Urothelium cell line (cell line): ENCODE measurements around the gene NPR3.

Experiments used
- DNase-seq: peaks from one replicate; pipeline ENCODE4 v3.0.0; 2011; ENCODE audit warnings: low spot score, mixed read lengths
- FAIRE-seq: peaks from 2 replicates; lab custom pipeline; 2011; peaks lifted over from hg19 to GRCh38; lab: Jason Lieb, UNC

Gene NPR3

DNA sequence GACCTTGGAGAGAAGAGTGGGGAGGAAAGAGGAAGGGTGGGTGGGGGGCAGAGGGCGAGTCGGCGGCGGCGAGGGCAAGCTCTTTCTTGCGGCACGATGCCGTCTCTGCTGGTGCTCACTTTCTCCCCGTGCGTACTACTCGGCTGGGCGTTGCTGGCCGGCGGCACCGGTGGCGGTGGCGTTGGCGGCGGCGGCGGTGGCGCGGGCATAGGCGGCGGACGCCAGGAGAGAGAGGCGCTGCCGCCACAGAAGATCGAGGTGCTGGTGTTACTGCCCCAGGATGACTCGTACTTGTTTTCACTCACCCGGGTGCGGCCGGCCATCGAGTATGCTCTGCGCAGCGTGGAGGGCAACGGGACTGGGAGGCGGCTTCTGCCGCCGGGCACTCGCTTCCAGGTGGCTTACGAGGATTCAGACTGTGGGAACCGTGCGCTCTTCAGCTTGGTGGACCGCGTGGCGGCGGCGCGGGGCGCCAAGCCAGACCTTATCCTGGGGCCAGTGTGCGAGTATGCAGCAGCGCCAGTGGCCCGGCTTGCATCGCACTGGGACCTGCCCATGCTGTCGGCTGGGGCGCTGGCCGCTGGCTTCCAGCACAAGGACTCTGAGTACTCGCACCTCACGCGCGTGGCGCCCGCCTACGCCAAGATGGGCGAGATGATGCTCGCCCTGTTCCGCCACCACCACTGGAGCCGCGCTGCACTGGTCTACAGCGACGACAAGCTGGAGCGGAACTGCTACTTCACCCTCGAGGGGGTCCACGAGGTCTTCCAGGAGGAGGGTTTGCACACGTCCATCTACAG lies 760 bp downstream of the NPR3 start:
- no peak for DNase-seq

DNA sequence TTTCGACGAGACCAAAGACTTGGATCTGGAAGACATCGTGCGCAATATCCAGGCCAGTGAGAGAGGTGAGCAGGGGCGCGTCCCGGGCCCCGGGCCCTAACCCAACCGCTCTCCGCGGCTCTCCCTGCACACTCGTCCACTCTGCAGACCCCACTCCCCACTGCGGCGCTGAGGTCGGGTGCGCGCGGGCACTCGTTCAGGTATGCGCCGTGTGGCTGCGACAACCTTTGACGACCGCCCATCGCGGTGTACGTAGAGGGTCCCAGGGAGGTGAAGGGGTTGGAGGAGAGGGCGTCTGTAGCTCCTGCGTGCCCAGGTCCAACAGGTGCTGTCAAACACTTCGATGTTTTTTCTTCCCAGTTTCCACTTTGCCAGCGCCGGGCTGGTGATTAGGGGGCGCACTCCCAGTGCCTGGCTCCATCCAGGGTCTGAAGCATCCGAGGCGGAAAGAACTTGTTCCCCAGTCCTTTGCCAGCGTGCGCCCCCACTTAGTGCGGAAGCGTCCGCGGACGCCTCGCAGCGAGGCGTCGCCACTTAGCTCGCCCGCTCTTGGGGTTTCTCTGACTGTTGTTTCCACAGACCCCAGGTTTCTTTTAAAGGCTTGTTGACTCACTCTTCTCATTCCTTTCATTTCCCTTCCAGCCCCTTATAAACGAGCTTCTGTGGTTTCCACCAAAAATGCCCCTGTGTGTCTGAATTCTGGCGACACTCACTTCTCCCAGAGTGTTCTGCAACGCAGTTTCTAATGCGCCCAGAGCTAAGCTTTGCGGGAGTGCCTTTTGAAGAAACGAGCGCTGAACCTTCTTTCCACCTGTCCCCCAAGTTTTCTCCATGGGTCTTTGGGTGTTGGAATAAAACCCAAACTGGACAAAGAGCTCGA lies 1.6 kb downstream of the NPR3 start:
- FAIRE-seq (no peak), DNase-seq (no peak)

More for the DNA sequence above, 760 bp downstream of the NPR3 start:
- no peak for FAIRE-seq

GRCh38 chr5:32713361-32713769 lies 2.2 kb downstream of the NPR3 start:
- DNase-seq: no peak
- FAIRE-seq: no peak

- FAIRE-seq: no peak
- DNase-seq: no peak
Observed at GRCh38 chr5:32713770-32714381, 2.8 kb downstream of the NPR3 start.

DNA sequence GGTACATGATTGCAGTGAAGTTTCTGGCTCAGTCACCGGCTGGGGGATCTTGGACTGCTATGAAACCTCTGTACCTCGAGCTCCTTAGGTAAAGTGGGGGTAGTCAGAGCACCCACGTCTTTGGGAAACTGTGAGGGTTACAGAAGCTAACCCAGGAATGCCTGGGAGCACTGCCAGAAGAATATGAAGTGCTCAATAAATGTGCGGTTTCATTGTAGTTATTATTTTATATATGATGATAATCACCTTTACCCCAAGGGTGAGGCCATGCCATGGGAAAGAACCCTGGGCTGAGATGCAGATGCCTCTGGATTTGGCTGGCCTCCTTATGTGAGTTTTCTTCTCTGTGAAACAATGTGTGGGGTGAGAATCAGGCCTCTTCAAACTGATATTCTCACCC lies 3.7 kb downstream of the NPR3 start:
- FAIRE-seq: no peak
- DNase-seq: no peak

- DNase-seq (no peak), FAIRE-seq (no peak)
Observed at GRCh38 chr5:32720300-32720699, 9.2 kb downstream of the NPR3 start.

DNA sequence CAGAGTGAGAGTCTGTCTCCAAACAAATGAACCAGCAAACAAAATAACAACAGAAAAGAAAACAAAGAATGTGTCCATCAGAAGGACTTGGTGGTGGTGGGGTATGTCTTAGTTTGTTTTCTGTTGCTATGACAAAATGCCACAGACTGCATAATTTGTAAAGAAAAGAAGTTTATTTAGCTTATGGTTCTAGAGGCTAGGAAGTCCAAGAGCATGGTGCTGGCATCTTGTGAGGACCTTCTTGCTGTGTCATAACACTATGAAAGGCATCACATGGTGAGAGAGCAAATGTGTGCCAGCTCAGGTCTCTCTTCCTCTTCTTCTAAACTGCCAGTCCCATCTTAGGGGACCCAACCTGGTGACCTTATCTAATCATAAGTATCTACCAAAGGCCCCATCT lies 10.5 kb downstream of the NPR3 start:
- no peak for DNase-seq
- no peak for FAIRE-seq

- FAIRE-seq (peak; percentile 58), DNase-seq (no peak)
Observed at GRCh38 chr5:32722957-32723356, 11.8 kb downstream of the NPR3 start.

GRCh38 chr5:32724526-32724925 lies 13.4 kb downstream of the NPR3 start:
- no peak for DNase-seq
- FAIRE-seq: peak; percentile 20

GRCh38 chr5:32726086-32726557 lies 15.0 kb downstream of the NPR3 start:
- no peak for DNase-seq

GRCh38 chr5:32729651-32730050 lies 18.5 kb downstream of the NPR3 start:
- FAIRE-seq (no peak), DNase-seq (no peak)

More at GRCh38 chr5:32726086-32726557, 15.0 kb downstream of the NPR3 start:
- FAIRE-seq: no peak

- FAIRE-seq (no peak), DNase-seq (no peak)
Observed at GRCh38 chr5:32733590-32734340, 22.6 kb downstream of the NPR3 start.

- FAIRE-seq (no peak), DNase-seq (no peak)
Observed at GRCh38 chr5:32734827-32735378, 23.8 kb downstream of the NPR3 start.

GRCh38 chr5:32735512-32735911 lies 24.4 kb downstream of the NPR3 start:
- FAIRE-seq: no peak
- DNase-seq: no peak

- DNase-seq (no peak), FAIRE-seq (no peak)
Observed at GRCh38 chr5:32736842-32737241, 25.7 kb downstream of the NPR3 start.

DNA sequence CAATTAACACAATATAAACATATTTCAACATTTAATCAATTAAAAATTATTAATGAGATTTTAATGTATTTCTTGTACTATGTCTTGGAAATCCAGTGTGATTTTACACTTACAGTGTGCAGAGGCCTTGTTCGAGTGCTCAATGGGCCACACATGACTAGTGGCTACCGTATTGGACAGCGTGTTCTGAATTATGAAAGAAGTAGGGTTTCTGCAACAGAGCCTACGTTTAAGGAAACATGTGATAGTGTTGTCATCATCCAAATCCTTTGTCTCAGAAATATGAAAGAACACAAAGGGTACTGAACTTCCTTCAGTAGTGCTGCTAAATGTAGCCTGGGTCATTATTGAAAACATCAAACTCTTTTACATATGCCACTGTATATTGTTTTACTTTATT lies 29.5 kb downstream of the NPR3 start:
- DNase-seq (no peak), FAIRE-seq (no peak)

DNA sequence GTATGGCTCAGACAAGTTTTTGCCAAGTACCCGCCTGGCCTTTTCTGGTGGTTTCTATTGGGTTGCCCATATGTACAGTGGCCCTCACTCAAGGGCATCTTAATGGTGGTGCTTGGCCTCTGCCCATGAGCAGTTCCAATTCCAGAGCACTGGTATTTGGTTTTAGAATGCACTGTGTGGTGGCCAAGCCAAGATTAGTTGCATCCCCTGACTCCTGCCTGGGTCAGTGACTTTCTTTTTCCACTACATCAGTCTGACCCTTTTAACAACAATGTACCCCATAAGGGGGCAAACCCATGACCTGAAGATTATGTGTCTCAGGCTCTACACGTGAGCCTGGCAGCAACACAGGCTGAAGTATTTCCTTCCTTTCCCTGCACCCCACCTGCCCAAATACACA lies 34.2 kb downstream of the NPR3 start:
- DNase-seq: no peak
- FAIRE-seq: peak; percentile 35

DNA sequence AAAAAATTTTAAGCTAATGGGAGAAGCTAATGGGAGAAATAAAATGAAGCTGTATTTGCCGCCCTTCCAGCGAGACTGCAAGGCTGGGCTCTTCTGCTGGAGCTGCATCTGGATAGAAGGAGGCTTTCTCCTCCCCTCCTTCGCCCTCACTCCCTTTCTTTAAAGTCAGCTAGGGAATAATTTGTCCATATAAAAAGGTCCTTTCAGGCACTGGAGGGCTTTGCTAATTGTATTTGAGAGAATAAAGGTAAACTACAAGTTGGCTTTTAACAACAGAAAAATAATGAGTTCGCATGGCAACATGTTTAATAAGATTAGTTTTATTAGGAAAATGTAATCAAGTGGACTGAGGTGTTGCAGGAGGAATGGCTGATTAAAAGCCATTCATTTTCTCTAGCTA lies 41.3 kb downstream of the NPR3 start:
- no peak for FAIRE-seq
- no peak for DNase-seq

GRCh38 chr5:32753051-32753450 lies 41.9 kb downstream of the NPR3 start:
- no peak for DNase-seq
- FAIRE-seq: no peak

- FAIRE-seq: no peak
Observed at GRCh38 chr5:32753765-32754164, 42.6 kb downstream of the NPR3 start.

More at GRCh38 chr5:32753765-32754164, 42.6 kb downstream of the NPR3 start:
- no peak for DNase-seq
